DOHH2 (cell line): ENCODE results near the gene PES1.

Experiments
- EZH2phosphoT487 ChIP-seq: fragments of 200-600 bp; sonication (generic); IDR thresholded peaks from 2 replicates; pipeline ENCODE4 v1.6.1; 2017; ENCODE audit warnings: borderline replicate concordance, mild to moderate bottlenecking, antibody characterized with exemption, low read length, moderate library complexity, mixed read lengths
- TF ChIP-seq, protein P1 (sequence below): fragments of 200-600 bp; sonication (generic); IDR thresholded peaks from one replicate; pipeline ENCODE4 v1.5.1; 2014; ENCODE audit warnings: antibody characterized with exemption, mild to moderate bottlenecking, low read depth, low read length; ENCODE audit not compliant: poor library complexity, severe bottlenecking

DNA sequence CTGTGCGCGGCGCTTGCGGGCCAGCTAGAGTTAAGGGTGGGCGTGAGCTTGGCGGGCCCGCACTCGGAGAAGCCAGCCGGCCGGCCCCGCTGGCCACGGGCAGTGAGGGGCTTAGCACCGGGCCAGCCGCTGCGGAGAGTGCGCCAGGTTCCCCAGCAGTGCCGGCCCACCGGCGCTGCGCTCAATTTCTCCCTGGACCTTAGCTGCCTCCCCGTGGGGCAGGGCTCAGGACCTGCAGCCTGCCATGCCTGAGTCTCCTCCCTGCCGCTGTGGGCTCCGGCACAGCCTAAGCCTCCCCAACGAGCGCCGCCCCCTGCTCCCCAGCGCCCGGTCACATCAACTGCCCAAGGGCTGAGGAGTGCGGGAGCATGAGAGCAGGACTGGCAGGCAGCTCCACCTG, 5.2 kb upstream of the PES1 start:
- TF ChIP-seq, protein P1, sequence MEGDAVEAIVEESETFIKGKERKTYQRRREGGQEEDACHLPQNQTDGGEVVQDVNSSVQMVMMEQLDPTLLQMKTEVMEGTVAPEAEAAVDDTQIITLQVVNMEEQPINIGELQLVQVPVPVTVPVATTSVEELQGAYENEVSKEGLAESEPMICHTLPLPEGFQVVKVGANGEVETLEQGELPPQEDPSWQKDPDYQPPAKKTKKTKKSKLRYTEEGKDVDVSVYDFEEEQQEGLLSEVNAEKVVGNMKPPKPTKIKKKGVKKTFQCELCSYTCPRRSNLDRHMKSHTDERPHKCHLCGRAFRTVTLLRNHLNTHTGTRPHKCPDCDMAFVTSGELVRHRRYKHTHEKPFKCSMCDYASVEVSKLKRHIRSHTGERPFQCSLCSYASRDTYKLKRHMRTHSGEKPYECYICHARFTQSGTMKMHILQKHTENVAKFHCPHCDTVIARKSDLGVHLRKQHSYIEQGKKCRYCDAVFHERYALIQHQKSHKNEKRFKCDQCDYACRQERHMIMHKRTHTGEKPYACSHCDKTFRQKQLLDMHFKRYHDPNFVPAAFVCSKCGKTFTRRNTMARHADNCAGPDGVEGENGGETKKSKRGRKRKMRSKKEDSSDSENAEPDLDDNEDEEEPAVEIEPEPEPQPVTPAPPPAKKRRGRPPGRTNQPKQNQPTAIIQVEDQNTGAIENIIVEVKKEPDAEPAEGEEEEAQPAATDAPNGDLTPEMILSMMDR: no peak
- no peak for TF ChIP-seq EZH2phosphoT487
